GM12873 (cell line): ENCODE results near the gene CARD10.

Experiments
- CTCF ChIP-seq: IDR thresholded peaks from 2 replicates; pipeline ENCODE4 v1.5.1; 2012; ENCODE audit warnings: low read depth, mild to moderate bottlenecking, moderate library complexity, low read length, control low read depth; ENCODE audit not compliant: insufficient read depth; ENCODE audit errors: missing control alignments

CARD10 gene

GRCh38 chr22:37487129-37487528 lies 32.1 kb downstream of the CARD10 start:
- no peak for TF ChIP-seq CTCF

- no peak for TF ChIP-seq CTCF
These were observed 32.9 kb downstream of the CARD10 start, which contains the start of gene MFNG for GRCh38 chr22:37486224-37486845. Gene MFNG, minus strand, starts transcription at chr22:37486384. Its CDS starts 207 bp downstream, at chr22:37486177.

- no peak for TF ChIP-seq CTCF
These were observed 33.6 kb downstream of the CARD10 start for GRCh38 chr22:37485395-37486223.

- no peak for TF ChIP-seq CTCF
These were observed 34.5 kb downstream of the CARD10 start for GRCh38 chr22:37484480-37485394.

- TF ChIP-seq CTCF: no peak
These were observed 36.2 kb downstream of the CARD10 start for GRCh38 chr22:37483050-37483449.

- TF ChIP-seq CTCF: no peak
These were observed 37.0 kb downstream of the CARD10 start for GRCh38 chr22:37482244-37482643.

GRCh38 chr22:37481347-37481907 lies 37.8 kb downstream of the CARD10 start:
- no peak for TF ChIP-seq CTCF
